ENCODE data around the gene MAD1L1.

MAD1L1 gene

GRCh38 chr7:1953199-1954190 is 279.2 kb downstream of the MAD1L1 start:
- DNase-seq (ENCODE audit: low spot score), result no peak

GRCh38 chr7:1952781-1953180 is 280.0 kb downstream of the MAD1L1 start:
- no peak for DNase-seq (ENCODE audit: low spot score)

DNA sequence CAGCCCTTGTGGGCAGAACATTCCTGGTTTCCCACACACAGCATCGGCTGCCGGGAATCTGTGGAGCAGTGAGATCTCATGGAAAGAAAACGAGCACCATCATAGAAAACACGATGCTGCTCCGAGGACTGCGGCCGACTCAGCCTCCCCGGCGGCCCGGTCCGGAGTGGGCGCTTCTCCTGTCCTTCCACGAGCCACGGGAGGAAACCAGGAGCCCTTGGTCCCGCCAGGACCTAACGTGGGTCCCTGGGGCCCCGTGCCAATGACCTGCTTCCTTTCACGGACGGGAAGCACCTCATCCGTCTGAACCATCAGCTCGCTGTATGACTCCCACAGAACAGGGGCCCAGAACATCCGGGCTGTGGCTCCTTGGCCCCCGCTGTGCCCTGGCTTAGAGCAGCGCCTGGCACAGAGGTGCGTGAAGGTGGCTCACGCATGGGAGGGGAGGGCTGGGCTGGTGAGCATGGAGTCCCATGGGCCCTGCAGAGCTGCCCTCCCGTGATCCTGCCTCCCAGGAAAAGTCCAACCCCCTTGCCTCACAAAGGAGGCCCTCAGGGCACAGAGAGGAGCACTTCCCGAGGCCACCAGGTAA is 280.5 kb downstream of the MAD1L1 start:
- no peak for DNase-seq (ENCODE audit: low spot score)

- DNase-seq (ENCODE audit: low spot score), result no peak
Measured at GRCh38 chr7:1951600-1951999, 281.1 kb downstream of the MAD1L1 start.

- no peak for DNase-seq (ENCODE audit: low spot score)
Measured at GRCh38 chr7:1951159-1951536, 281.6 kb downstream of the MAD1L1 start.

DNA sequence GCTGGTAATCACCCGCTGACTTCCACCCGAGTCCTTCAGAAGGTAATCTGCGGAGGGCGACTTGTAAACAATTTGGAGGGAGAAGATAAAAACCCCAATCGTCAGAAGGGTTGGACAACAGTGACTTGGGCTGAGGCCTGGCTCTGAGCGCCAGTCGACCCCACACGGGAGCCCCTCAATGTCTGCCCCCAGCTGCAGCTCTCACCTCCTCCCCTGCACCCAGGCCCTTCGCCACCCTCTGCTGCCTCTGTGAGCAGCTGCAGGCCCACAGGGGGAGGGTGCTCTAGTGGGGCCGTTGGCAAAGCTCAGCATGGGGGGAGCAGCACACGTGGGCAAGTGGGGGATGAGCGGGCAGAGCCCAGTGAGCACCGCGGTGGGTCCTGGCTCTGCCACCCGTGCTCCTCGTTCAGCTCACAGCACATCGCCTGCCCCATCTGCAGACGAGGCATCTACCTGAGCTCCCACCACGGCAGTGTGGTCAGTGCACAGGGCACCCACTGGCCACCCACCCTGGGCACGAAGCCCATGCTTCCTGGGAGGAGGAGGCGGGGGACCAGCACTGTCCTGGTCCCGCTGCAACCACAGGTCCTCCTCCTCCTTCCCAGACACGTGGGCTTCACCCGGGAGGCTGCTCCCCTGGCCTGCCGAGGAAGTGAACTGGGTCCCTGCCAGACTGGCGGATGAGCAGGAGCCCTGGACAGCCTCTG is 282.1 kb downstream of the MAD1L1 start:
- no peak for DNase-seq (ENCODE audit: low spot score)

DNA sequence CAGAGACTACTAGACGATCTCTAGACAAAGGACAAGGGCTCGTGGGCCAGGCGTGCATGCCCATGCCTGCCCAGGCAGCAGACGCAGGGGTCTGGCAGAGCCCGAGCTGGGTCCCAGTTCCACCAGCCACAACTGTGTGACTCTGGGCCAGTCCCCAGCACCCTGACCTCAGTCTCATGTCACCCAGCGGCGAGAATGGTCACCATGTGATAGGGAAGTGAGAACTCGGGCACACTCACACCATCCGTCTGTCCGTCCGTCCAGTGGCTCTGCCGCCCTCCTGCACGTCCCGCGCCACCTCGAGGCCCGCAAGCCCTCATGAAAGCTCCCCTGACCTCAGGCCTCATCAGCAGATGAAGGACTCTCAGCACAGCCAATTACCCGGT is 282.7 kb downstream of the MAD1L1 start:
- DNase-seq (ENCODE audit: low spot score), result no peak

- DNase-seq (ENCODE audit: low spot score), result no peak
Measured at GRCh38 chr7:1949681-1950055, 283.1 kb downstream of the MAD1L1 start.

DNA sequence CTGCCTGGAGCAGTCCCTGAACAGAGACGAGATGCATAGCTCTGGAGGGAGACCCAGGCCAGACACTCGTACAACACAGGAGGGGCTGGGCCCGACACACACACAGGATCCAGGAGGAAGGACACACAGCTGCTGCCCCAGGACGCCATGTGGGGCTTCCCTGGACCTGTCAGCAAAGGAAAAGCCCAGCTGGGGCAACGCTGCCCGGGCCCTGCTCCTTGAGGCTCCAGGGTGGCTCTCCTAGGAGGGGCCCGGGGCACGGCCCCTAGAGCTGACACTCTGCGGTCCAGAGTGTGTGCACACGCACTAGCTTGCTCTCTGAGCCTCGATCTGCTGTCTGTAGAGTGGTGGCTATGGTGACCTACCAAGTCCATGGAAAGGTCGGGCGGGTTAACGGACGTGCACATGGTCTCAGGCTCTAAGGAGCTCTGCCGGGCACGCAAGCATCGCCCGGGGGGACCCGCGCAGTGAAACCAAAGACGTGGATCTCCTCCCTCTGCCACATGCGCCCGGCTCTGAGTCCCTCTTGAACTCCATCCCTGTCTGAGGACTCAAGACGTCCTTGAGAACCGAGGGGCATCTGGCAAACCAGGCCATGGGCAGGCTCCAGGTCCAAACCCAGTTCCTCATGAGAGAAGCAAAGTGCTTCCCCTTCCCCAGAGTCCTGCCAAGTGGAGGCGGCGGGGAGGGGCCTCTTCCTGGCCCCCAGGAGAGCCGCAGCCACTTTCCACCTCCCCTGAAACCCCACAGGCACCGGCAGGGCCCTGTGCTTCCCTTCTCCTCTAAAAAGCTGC is 283.7 kb downstream of the MAD1L1 start:
- DNase-seq (ENCODE audit: low spot score), result no peak

DNA sequence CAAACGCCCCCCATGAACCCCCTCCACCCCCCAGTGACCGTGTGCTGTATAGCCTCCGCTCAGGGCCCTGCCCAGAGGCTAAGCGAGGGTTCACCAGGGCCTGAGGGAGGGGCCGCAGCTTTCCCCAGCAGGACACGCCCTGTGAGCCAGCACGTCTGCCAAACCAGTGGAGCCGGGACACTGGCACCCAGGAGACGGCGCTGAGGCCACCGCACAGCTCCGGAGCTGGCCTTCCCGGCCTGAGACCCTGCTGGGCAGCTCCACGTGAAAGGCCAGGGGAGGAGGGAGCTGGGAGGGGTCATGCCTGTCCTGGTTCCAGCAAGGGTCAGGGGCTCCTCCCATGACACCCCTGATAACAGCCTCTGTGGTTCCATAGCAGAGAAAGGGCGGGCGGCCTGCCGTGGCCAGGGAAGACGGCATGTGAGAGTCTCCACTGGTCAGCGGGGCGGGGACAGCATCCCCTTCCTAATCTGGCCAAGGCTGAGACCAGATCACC is 284.4 kb downstream of the MAD1L1 start:
- no peak for DNase-seq (ENCODE audit: low spot score)

- no peak for DNase-seq (ENCODE audit: low spot score)
Measured at GRCh38 chr7:1947586-1948217, 285.0 kb downstream of the MAD1L1 start.

- no peak for DNase-seq (ENCODE audit: low spot score)
Measured at GRCh38 chr7:1946773-1947450, 285.8 kb downstream of the MAD1L1 start.

GRCh38 chr7:1946025-1946772 is 286.5 kb downstream of the MAD1L1 start:
- DNase-seq (ENCODE audit: low spot score), result no peak

DNA sequence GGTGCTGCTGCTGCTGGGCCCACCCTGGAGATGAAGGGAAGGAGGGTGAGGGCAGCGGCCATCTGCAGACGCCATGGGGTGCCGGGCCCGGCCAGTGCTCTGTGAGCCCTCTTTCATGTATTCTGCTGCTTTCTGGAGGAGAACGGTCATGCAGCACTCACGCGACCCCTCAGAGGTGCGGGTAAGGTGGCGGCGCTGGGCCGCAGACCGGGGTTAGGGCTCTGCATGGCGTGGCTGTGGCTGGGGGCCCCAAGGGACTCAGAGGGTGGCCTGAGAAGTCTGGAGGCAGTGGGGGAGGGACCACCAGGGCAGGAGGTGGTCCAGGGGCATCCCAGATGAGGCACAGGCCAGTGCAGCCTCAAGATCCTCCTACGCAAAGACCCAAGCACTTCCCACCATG is 287.2 kb downstream of the MAD1L1 start:
- DNase-seq (ENCODE audit: low spot score), result no peak

- no peak for DNase-seq (ENCODE audit: low spot score)
Measured at GRCh38 chr7:1944619-1945210, 288.0 kb downstream of the MAD1L1 start.

GRCh38 chr7:1943933-1944618 is 288.7 kb downstream of the MAD1L1 start:
- DNase-seq (ENCODE audit: low spot score), result no peak

DNA sequence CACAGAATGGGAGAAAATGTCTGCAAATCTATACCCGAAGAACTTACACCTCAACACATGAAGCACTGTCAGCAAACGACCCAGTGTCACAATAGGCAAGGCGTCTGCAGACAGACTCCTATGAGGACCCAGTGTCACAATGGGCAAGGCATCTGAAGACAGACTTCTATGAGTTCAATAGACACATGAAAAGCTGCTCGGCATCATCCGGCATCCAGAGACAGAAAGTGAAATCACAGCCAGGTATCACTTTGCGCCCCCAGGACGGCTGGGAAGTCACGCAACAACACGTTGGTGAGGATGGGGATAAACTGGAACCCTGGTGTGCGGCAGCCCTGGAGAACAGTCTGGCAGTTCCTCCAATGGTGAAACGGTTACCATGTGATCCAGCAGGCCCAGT is 289.4 kb downstream of the MAD1L1 start:
- DNase-seq (ENCODE audit: low spot score), result no peak

DNA sequence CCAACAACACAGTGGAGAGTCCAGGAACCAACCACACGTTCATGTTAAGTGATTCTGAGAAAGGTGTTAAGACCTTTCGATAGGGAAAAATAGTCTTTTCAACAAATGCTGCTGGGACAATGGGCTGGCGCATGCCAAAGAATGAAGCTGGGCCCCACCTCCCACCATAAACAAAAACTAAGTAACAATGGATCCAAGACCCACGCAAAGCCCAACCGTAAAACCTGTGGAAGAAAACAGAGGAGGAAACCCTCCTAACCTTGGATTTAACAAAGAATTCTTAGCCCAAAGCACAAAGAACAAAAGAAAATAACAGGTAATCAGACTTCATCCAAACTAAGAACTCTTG is 289.8 kb downstream of the MAD1L1 start:
- no peak for DNase-seq (ENCODE audit: low spot score)

GRCh38 chr7:1942243-1942940 is 290.4 kb downstream of the MAD1L1 start:
- DNase-seq (ENCODE audit: low spot score), result no peak

Data from left forelimb (tissue), 1 donor.